CD4-positive, alpha-beta T cell (primary cell): ENCODE data around the gene ARVCF. TPM values are rescaled to one million over a fixed set of nuclear protein-coding genes. Genes with fewer than 3 reads are reported as not detected.

ENCODE experiments used
- ATAC-seq: fragments of 200-7000 bp; cut with Tn5 transposase; one replicate; pipeline ENCODE4 v1.10.0; 2022; ENCODE audit warnings: mild to moderate bottlenecking; ENCODE audit not compliant: poor library complexity
- CTCF ChIA-PET: fragments of 350-600 bp; sonication (Branson Sonifier 250); formaldehyde crosslinking; loops from one replicate; lab custom pipeline; 2021; ENCODE audit warnings: antibody characterized with exemption, inconsistent platforms; lab: Charles Lee
- POLR2A ChIA-PET: fragments of 350-600 bp; sonication (Branson Sonifier 250); formaldehyde crosslinking; loops from one replicate; lab custom pipeline; 2021; ENCODE audit warnings: antibody characterized with exemption, inconsistent platforms; lab: Charles Lee
- DNase-seq, 14 experiments: peaks; one replicate each; pipeline ENCODE4 v3.0.0-alpha.2; 2013 to 2020; ENCODE audit warnings: mixed read lengths in 2 of 14
- H3K27ac ChIP-seq, 2 donors: one replicate each; pipeline versions ENCODE4 v1.5.1 to v1.7.0; 2013; ENCODE audit warnings: low read length in 2 of 2, low read depth in 1 of 2, mild to moderate bottlenecking in 1 of 2
- H3K27me3 ChIP-seq, 2 experiments: 1 replicate in 1 of 2; 2 replicates in 1 of 2; pipeline versions ENCODE4 v1.6.1 to v1.7.0; 2013; ENCODE audit warnings: low read length in 2 of 2, control low read depth in 1 of 2, mild to moderate bottlenecking in 1 of 2, moderate library complexity in 1 of 2; ENCODE audit not compliant: insufficient read depth in 2 of 2, control insufficient read depth in 1 of 2
- H3K36me3 ChIP-seq: one replicate; pipeline ENCODE4 v1.6.1; 2013; ENCODE audit warnings: low read length, control low read depth; ENCODE audit not compliant: insufficient read depth
- H3K4me1 ChIP-seq: one replicate; pipeline ENCODE4 v1.6.1; 2013; ENCODE audit warnings: low read length, control low read depth; ENCODE audit not compliant: insufficient read depth
- H3K4me3 ChIP-seq: one replicate; pipeline ENCODE4 v1.5.1; 2013; ENCODE audit warnings: mild to moderate bottlenecking, low read length, moderate library complexity
- H3K9me3 ChIP-seq, 2 experiments: 1 replicate in 1 of 2; 2 replicates in 1 of 2; pipeline versions ENCODE4 v1.6.1 to v1.7.0; 2013; ENCODE audit warnings: low read length in 2 of 2, mild to moderate bottlenecking in 2 of 2, control low read depth in 1 of 2, moderate library complexity in 1 of 2; ENCODE audit not compliant: control insufficient read depth in 1 of 2, insufficient read depth in 1 of 2
- H3K27ac Mint-ChIP-seq: one replicate; pipeline ENCODE4 v1.8.0; 2020; ENCODE audit warnings: mixed read lengths
- H3K27me3 Mint-ChIP-seq: one replicate; pipeline ENCODE4 v1.8.0; 2021; ENCODE audit warnings: mixed read lengths
- H3K36me3 Mint-ChIP-seq: one replicate; pipeline ENCODE4 v1.8.0; 2021; ENCODE audit warnings: low read depth, mixed read lengths
- H3K4me1 Mint-ChIP-seq: one replicate; pipeline ENCODE4 v1.8.0; 2021; ENCODE audit warnings: low read depth, mixed read lengths
- H3K4me3 Mint-ChIP-seq: one replicate; pipeline ENCODE4 v1.8.0; 2020; ENCODE audit warnings: mild to moderate bottlenecking, mixed read lengths
- H3K9me3 Mint-ChIP-seq: one replicate; pipeline ENCODE4 v1.8.0; 2020; ENCODE audit warnings: mixed read lengths
- CTCF ChIP-seq: fragments of 200-600 bp; IDR thresholded peaks from one replicate; pipeline ENCODE4 v1.8.0; 2022; ENCODE audit warnings: antibody characterized with exemption, mild to moderate bottlenecking
- intact Hi-C, 2 experiments: fragments of 100-400 bp; cut with DNase I in 1 of 2; cut with micrococcal nuclease in 1 of 2; formaldehyde crosslinking; loops; one replicate each; pipeline versions ENCODE4 v1.15.1 to v1.9.0; 2023 to 2025; cut with DNase I, micrococcal nuclease
- total RNA-seq, 174 experiments: library from RNA in 2 of 174; stranded (reverse) in 2 of 174; gene quantifications; one replicate each; pipeline ENCODE4 v1.2.3 and lab custom pipeline; 2021 to 2026

Gene ARVCF
- total RNA-seq, 2 experiments from 2014 or later = 2.2 to 2.5 TPM

- no peak for DNase-seq
- no peaks in the 10 kb centered on the region for H3K27me3 ChIP-seq
- H3K36me3 ChIP-seq = peaks cover 12% of the 10 kb centered on the region
- peaks cover 10% of the 10 kb centered on the region for H3K4me1 ChIP-seq
- Mint-ChIP-seq H3K36me3 (no peaks in the 10 kb centered on the region), H3K27me3 (no peaks in the 10 kb centered on the region), H3K4me3 (no peak overlapping the region), H3K27ac (no peak overlapping the region), H3K9me3 (no peaks in the 10 kb centered on the region), H3K4me1 (peaks cover 3% of the 10 kb centered on the region)
- CTCF ChIA-PET = no interaction called here
- intact Hi-C loops = loop anchor here in 1 of 2 experiments (10.0 kb wide), 1 partner anchor 324 kb away; no protein-coding TSS in a partner anchor
- no peak overlapping the region for H3K4me3 ChIP-seq
- no peaks in the 10 kb centered on the region for H3K9me3 ChIP-seq
- POLR2A ChIA-PET = no interaction called here
- TF ChIP-seq CTCF = no peak
- H3K27ac ChIP-seq = no peak overlapping the region
- no peak for ATAC-seq
These were observed 56.0 kb downstream of the ARVCF start for GRCh38 chr22:19960491-19961200.

- no peak for ATAC-seq
- Mint-ChIP-seq H3K36me3 (no peaks in the 10 kb centered on the region), H3K9me3 (no peaks in the 10 kb centered on the region), H3K4me1 (peaks cover 7% of the 10 kb centered on the region), H3K27ac (no peak overlapping the region), H3K27me3 (no peaks in the 10 kb centered on the region), H3K4me3 (no peak overlapping the region)
- no peak for DNase-seq
- Histone ChIP-seq H3K27me3 (no peaks in the 10 kb centered on the region), H3K27ac (no peak overlapping the region), H3K9me3 (no peaks in the 10 kb centered on the region), H3K4me1 (peaks cover 12% of the 10 kb centered on the region), H3K4me3 (no peak overlapping the region), H3K36me3 (peaks cover 12% of the 10 kb centered on the region)
- CTCF ChIA-PET = no interaction called here
- POLR2A ChIA-PET = no interaction called here
- no peak for TF ChIP-seq CTCF
- intact Hi-C loops = loop anchor here in 1 of 2 experiments (10.0 kb wide), 1 partner anchor 325 kb away; no protein-coding TSS in a partner anchor
These were observed 56.8 kb downstream of the ARVCF start for GRCh38 chr22:19959587-19960490.

GRCh38 chr22:19959043-19959586 lies 57.5 kb downstream of the ARVCF start:
- POLR2A ChIA-PET = no interaction called here
- Mint-ChIP-seq H3K36me3 (no peaks in the 10 kb centered on the region), H3K27me3 (no peaks in the 10 kb centered on the region), H3K4me1 (peaks cover 7% of the 10 kb centered on the region), H3K4me3 (no peak overlapping the region), H3K9me3 (no peaks in the 10 kb centered on the region), H3K27ac (no peak overlapping the region)
- Histone ChIP-seq H3K4me1 (peaks cover 12% of the 10 kb centered on the region), H3K36me3 (peaks cover 7% of the 10 kb centered on the region), H3K9me3 (no peaks in the 10 kb centered on the region), H3K27me3 (no peaks in the 10 kb centered on the region), H3K4me3 (no peak overlapping the region), H3K27ac (no peak overlapping the region)
- no peak for ATAC-seq
- TF ChIP-seq CTCF = no peak
- DNase-seq = no peak
- intact Hi-C loops = no loop called here
- CTCF ChIA-PET = no interaction called here
